GM23338 (cell line): ENCODE data around the gene MPHOSPH10. TPM values are rescaled to one million over a fixed set of nuclear protein-coding genes. Genes with fewer than 3 reads are reported as not detected.
A peak's percentile ranks its signal among the peaks of the same experiment; 100 is the strongest.

Experiments used
- ATAC-seq: fragments of 200-7000 bp; cut with Tn5 transposase; 3 replicates; pipeline ENCODE4 v1.9.1; 2020
- DNase-seq: peaks from one replicate; pipeline ENCODE4 v3.0.0-alpha.2; 2015; ENCODE audit warnings: low spot score
- H2AFZ ChIP-seq: fragments of 200-600 bp; sonication (generic); 2 replicates; pipeline ENCODE4 v1.8.0; 2016; ENCODE audit warnings: antibody characterized with exemption, mild to moderate bottlenecking, moderate library complexity
- H3F3A ChIP-seq: fragments of 200-600 bp; sonication (generic); replicated peaks from 2 replicates; pipeline ENCODE4 v1.8.0; 2017; ENCODE audit warnings: antibody characterized with exemption, mixed run types, low read depth
- H3K27ac ChIP-seq: fragments of 200-600 bp; sonication (generic); 2 replicates; pipeline ENCODE4 v1.6.1; 2016; ENCODE audit warnings: low read depth
- H3K27me3 ChIP-seq: fragments of 200-600 bp; sonication (generic); 2 replicates; pipeline ENCODE4 v1.8.0; 2016; ENCODE audit warnings: mild to moderate bottlenecking, mixed run types, moderate library complexity; ENCODE audit not compliant: insufficient read depth
- H3K36me3 ChIP-seq: fragments of 200-600 bp; sonication (generic); 2 replicates; pipeline ENCODE4 v1.8.0; 2016; ENCODE audit warnings: mild to moderate bottlenecking; ENCODE audit not compliant: insufficient read depth
- H3K4me1 ChIP-seq: fragments of 200-600 bp; sonication (generic); 2 replicates; pipeline ENCODE4 v1.8.0; 2016; ENCODE audit warnings: mild to moderate bottlenecking, moderate library complexity; ENCODE audit not compliant: insufficient read depth
- H3K4me2 ChIP-seq: fragments of 200-600 bp; sonication (generic); 2 replicates; pipeline ENCODE4 v1.7.1; 2017; ENCODE audit warnings: mixed run types
- H3K4me3 ChIP-seq: fragments of 200-600 bp; sonication (generic); 2 replicates; pipeline ENCODE4 v1.6.1; 2016; ENCODE audit warnings: mixed run types
- H3K79me2 ChIP-seq: fragments of 200-600 bp; sonication (generic); replicated peaks from 2 replicates; pipeline ENCODE4 v1.8.0; 2017; ENCODE audit warnings: mild to moderate bottlenecking; ENCODE audit not compliant: insufficient read depth
- H3K9me2 ChIP-seq: fragments of 200-600 bp; sonication (generic); 2 replicates; pipeline ENCODE4 v1.8.0; 2017; ENCODE audit not compliant: insufficient read depth
- H4K20me1 ChIP-seq: fragments of 200-600 bp; sonication (generic); replicated peaks from 2 replicates; pipeline ENCODE4 v1.8.0; 2017; ENCODE audit warnings: mild to moderate bottlenecking; ENCODE audit not compliant: insufficient read depth
- H3K27ac Mint-ChIP-seq: 2 replicates; pipeline ENCODE4 v1.8.0; 2020; ENCODE audit warnings: inconsistent platforms, mild to moderate bottlenecking, moderate library complexity, mixed read lengths
- H3K27me3 Mint-ChIP-seq: 3 replicates; pipeline ENCODE4 v1.8.0; 2022; ENCODE audit warnings: low read depth, mild to moderate bottlenecking, moderate library complexity, mixed read lengths, inconsistent platforms; ENCODE audit not compliant: insufficient read depth, poor library complexity
- H3K36me3 Mint-ChIP-seq: 3 replicates; pipeline ENCODE4 v1.8.0; 2021; ENCODE audit warnings: low read depth, mild to moderate bottlenecking, inconsistent platforms, moderate library complexity, mixed read lengths
- H3K4me1 Mint-ChIP-seq: 3 replicates; pipeline ENCODE4 v1.8.0; 2020; ENCODE audit warnings: mild to moderate bottlenecking, inconsistent platforms, mixed read lengths
- H3K4me3 Mint-ChIP-seq: 3 replicates; pipeline ENCODE4 v1.8.0; 2021; ENCODE audit warnings: moderate library complexity, mild to moderate bottlenecking, inconsistent platforms, mixed read lengths
- H3K9me3 Mint-ChIP-seq: 3 replicates; pipeline ENCODE4 v1.8.0; 2020; ENCODE audit warnings: moderate library complexity, mild to moderate bottlenecking, inconsistent platforms, mixed read lengths
- CTCF ChIP-seq, 2 experiments: fragments of 200-600 bp in 1 of 2; sonication (generic) in 1 of 2; conservative IDR thresholded peaks; 2 replicates each; pipeline versions ENCODE4 v1.5.1 to v1.6.1; 2016 to 2017; ENCODE audit warnings: antibody characterized with exemption in 2 of 2, low read depth in 2 of 2, mild to moderate bottlenecking in 2 of 2, moderate library complexity in 1 of 2
- ETS1 ChIP-seq: IDR thresholded peaks from 2 replicates; pipeline ENCODE4 v1.6.1; 2016; ENCODE audit warnings: antibody characterized with exemption
- EZH2phosphoT487 ChIP-seq: fragments of 200-600 bp; sonication (generic); IDR thresholded peaks from one replicate; pipeline ENCODE4 v1.8.1; 2018; ENCODE audit warnings: antibody characterized with exemption; ENCODE audit not compliant: unreplicated experiment
- JUNB ChIP-seq: IDR thresholded peaks from one replicate; pipeline ENCODE4 v1.6.1; 2016; ENCODE audit warnings: antibody characterized with exemption; ENCODE audit not compliant: unreplicated experiment
- REST ChIP-seq: IDR thresholded peaks from one replicate; pipeline ENCODE4 v1.6.1; 2018; ENCODE audit warnings: antibody characterized with exemption; ENCODE audit not compliant: unreplicated experiment
- STAT1 ChIP-seq: IDR thresholded peaks from one replicate; pipeline ENCODE4 v1.6.1; 2016; ENCODE audit warnings: antibody characterized with exemption; ENCODE audit not compliant: unreplicated experiment
- ZNF114 ChIP-seq: fragments of 250-450 bp; sonication (Bioruptor Pico); IDR thresholded peaks from 2 replicates; pipeline ENCODE4 v1.5.0; 2020; ENCODE audit warnings: mild to moderate bottlenecking, moderate library complexity
- ZNF331 ChIP-seq: fragments of 250-450 bp; sonication (Bioruptor Pico); IDR thresholded peaks from 2 replicates; pipeline ENCODE4 v1.5.0; 2020; ENCODE audit warnings: low read depth, mild to moderate bottlenecking, moderate library complexity
- polyA plus RNA-seq: library from polyadenylated mRNA; unstranded; fragments of >200 nt; fragmentation: Nextera tagmentation; extraction: Ambion mirVana; gene quantifications from 2 replicates; pipeline ENCODE4 v1.2.1, GENCODE V29; 2016
- total RNA-seq: library from RNA; depleted of rRNA; stranded (reverse); fragments of >200 nt; shearing (Covaris generic); gene quantifications from 2 replicates; pipeline ENCODE4 v1.2.3, GENCODE V29; 2014

The MPHOSPH10 gene
- total and polyA plus RNA-seq, 2 experiments from 2014 or later, result 23.8 to 64.8 TPM

GRCh38 chr2:71157124-71157793, 26.8 kb downstream of the MPHOSPH10 start:
- Mint-ChIP-seq H3K27me3 (peaks cover 14% of the 10 kb centered on the region), H3K9me3 (no peaks in the 10 kb centered on the region), H3K4me1 (peaks cover 12% of the 10 kb centered on the region), H3K36me3 (no peaks in the 10 kb centered on the region), H3K4me3 (no peak overlapping the region), H3K27ac (no peak overlapping the region)
- Histone ChIP-seq H3K79me2 (no peaks in the 10 kb centered on the region), H2AFZ (peak overlapping the region; percentile 95), H4K20me1 (no peaks in the 10 kb centered on the region), H3K36me3 (no peaks in the 10 kb centered on the region), H3K4me3 (no peak overlapping the region), H3K4me2 (peak overlapping the region; percentile 55; the same call in 1 of the 2 replicates), H3F3A (no peaks in the 10 kb centered on the region), H3K27me3 (no peaks in the 10 kb centered on the region), H3K27ac (no peak overlapping the region), H3K9me2 (0 out of 2 replicates have a peak, but pooled peaks cover 2% of the 10 kb centered on the region), H3K4me1 (peaks cover 6% of the 10 kb centered on the region)
- TF ChIP-seq EZH2phosphoT487 (no peak), JUNB (no peak), ZNF114 (CRISPR knock-in tag) (no peak), CTCF (conservative IDR thresholded peaks at IDR 0.05; ENCODE audit: low read depth in 2 of 2) (peak; percentile 85 to 91)
- DNase-seq, result peak; percentile 92
- peak; percentile 96 for ATAC-seq

- Histone ChIP-seq H3K4me1 (no peaks in the 10 kb centered on the region), H3K4me2 (no peak overlapping the region), H3K9me2 (no peaks in the 10 kb centered on the region), H2AFZ (no peak overlapping the region), H3K27me3 (no peaks in the 10 kb centered on the region), H3K27ac (no peak overlapping the region), H3K4me3 (no peak overlapping the region), H3K79me2 (no peaks in the 10 kb centered on the region), H4K20me1 (no peaks in the 10 kb centered on the region), H3F3A (no peaks in the 10 kb centered on the region), H3K36me3 (no peaks in the 10 kb centered on the region)
- Mint-ChIP-seq H3K9me3 (no peaks in the 10 kb centered on the region; the same call in 2 of the 3 replicates), H3K27me3 (peaks cover 4% of the 10 kb centered on the region), H3K27ac (no peak overlapping the region), H3K4me3 (no peak overlapping the region), H3K36me3 (no peaks in the 10 kb centered on the region), H3K4me1 (peaks cover 13% of the 10 kb centered on the region)
- ATAC-seq, result no peak; the same call in 2 of the 3 replicates
- DNase-seq, result no peak
- TF ChIP-seq JUNB (no peak), EZH2phosphoT487 (no peak), ETS1 (no peak), REST (no peak), ZNF331 (CRISPR knock-in tag) (no peak), STAT1 (no peak)
Measured at GRCh38 chr2:71166812-71167211, 36.4 kb downstream of the MPHOSPH10 start.
